MM.1S (cell line): ENCODE results near the gene CKS2.
A peak's percentile ranks its signal among the peaks of the same experiment; 100 is the strongest.
"Not testable (repeated sequence)": the region's sequence is repeated elsewhere in the genome, so short reads cannot be mapped to it uniquely, and the experiment has no call there.

ENCODE experiments used
- DNase-seq: peaks from one replicate; pipeline ENCODE4 v3.0.0-alpha.2; 2015
- H2AFZ ChIP-seq: fragments of 300-600 bp; sonication (generic); 2 replicates; pipeline ENCODE4 v1.6.0; 2016; ENCODE audit warnings: antibody characterized with exemption, low read length
- H3F3A ChIP-seq: fragments of 300-600 bp; sonication (generic); 2 replicates; pipeline ENCODE4 v1.6.1; 2016; ENCODE audit warnings: mild to moderate bottlenecking, antibody characterized with exemption, low read length, moderate library complexity, mixed read lengths; ENCODE audit not compliant: insufficient read depth
- H3K27ac ChIP-seq: fragments of 300-600 bp; sonication (generic); 2 replicates; pipeline ENCODE4 v1.5.1; 2016; ENCODE audit warnings: mild to moderate bottlenecking, low read length
- H3K27me3 ChIP-seq: fragments of 300-600 bp; sonication (generic); replicated peaks from 2 replicates; pipeline ENCODE4 v1.6.0; 2016; ENCODE audit warnings: low read length; ENCODE audit not compliant: insufficient read depth
- H3K36me3 ChIP-seq: fragments of 300-600 bp; sonication (generic); replicated peaks from 2 replicates; pipeline ENCODE4 v1.6.1; 2016; ENCODE audit warnings: mild to moderate bottlenecking, low read length, mixed read lengths; ENCODE audit not compliant: insufficient read depth
- H3K4me1 ChIP-seq: fragments of 300-600 bp; sonication (generic); 2 replicates; pipeline ENCODE4 v1.6.1; 2016; ENCODE audit warnings: low read length, mixed read lengths
- H3K4me2 ChIP-seq: fragments of 300-600 bp; sonication (generic); 2 replicates; pipeline ENCODE4 v1.6.0; 2016; ENCODE audit warnings: low read depth, low read length
- H3K4me3 ChIP-seq: fragments of 300-600 bp; sonication (generic); 2 replicates; pipeline ENCODE4 v1.5.1; 2016; ENCODE audit warnings: low read length, mixed read lengths
- H3K79me2 ChIP-seq: fragments of 300-600 bp; sonication (generic); 2 replicates; pipeline ENCODE4 v1.6.1; 2016; ENCODE audit warnings: mixed run types, low read length, mixed read lengths
- H3K9ac ChIP-seq: fragments of 300-600 bp; sonication (generic); 2 replicates; pipeline ENCODE4 v1.6.1; 2016; ENCODE audit warnings: low read length, mixed read lengths
- H3K9me2 ChIP-seq: fragments of 300-600 bp; sonication (generic); replicated peaks from 2 replicates; pipeline ENCODE4 v1.6.1; 2016; ENCODE audit warnings: mild to moderate bottlenecking, low read length, mixed read lengths; ENCODE audit not compliant: insufficient read depth
- H3K9me3 ChIP-seq: fragments of 300-600 bp; sonication (generic); replicated peaks from 2 replicates; pipeline ENCODE4 v1.6.1; 2016; ENCODE audit warnings: mild to moderate bottlenecking, low read length, mixed read lengths; ENCODE audit not compliant: insufficient read depth
- H4K20me1 ChIP-seq: fragments of 300-600 bp; sonication (generic); 2 replicates; pipeline ENCODE4 v1.6.1; 2016; ENCODE audit warnings: mild to moderate bottlenecking, low read length, moderate library complexity, mixed read lengths; ENCODE audit not compliant: insufficient read depth
- EZH2 ChIP-seq: fragments of 300-600 bp; sonication (generic); optimal IDR thresholded peaks from 2 replicates; pipeline ENCODE3; 2017; ENCODE audit warnings: low read depth, mild to moderate bottlenecking, antibody characterized with exemption, low read length, mixed read lengths
- EZH2phosphoT487 ChIP-seq: fragments of 300-600 bp; sonication (generic); IDR thresholded peaks from 2 replicates; pipeline ENCODE4 v1.6.1; 2018; ENCODE audit warnings: antibody characterized with exemption, low read length
- TF ChIP-seq, protein P1 (sequence below): fragments of 300-600 bp; sonication (generic); IDR thresholded peaks from 2 replicates; pipeline ENCODE4 v1.5.1; 2016; ENCODE audit warnings: antibody characterized with exemption, low read length, mixed read lengths

Gene CKS2

DNA sequence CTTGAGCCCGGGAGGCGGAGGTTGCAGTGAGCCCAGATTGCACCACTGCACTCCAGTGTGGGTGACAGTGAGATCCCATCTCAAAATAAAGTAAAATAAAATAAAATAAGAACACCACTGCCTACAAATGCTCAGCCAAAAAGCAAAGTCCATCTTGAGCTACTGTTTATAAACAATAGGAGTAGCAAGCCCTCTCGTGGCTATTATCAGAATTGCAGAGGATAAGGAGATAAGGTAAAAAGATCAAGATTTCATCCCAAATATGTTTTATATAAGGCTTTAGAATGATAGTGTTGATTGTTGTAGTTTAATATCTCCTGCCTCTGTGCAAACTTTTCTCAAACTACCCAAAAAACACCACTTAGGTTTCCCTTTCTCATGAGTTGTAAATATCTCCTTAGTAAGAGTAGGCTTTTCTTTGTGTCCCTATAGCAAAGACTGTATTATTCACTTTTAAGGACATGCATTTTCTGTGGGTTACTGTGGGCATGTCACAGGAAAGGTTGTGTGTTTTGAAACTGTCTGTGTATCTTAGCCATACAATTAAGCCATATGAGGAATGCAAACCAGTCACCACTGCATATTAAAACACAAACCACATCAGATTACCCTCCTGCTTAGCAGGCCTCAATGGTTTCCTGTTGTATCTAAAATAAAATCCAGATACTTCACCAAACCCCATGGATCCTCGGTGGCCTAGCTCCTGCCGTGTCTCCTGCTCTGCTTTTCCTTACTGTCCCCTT, 31.8 kb upstream of the CKS2 start:
- Histone ChIP-seq H3K4me3 (no peak overlapping the region), H3F3A (0 out of 2 replicates have a peak, but pooled peaks cover 7% of the 10 kb centered on the region), H3K4me1 (peaks cover 9% of the 10 kb centered on the region), H3K27me3 (no peaks in the 10 kb centered on the region; the same call in 1 of the 2 replicates), H3K9me3 (no peaks in the 10 kb centered on the region), H3K4me2 (no peak overlapping the region), H4K20me1 (no peaks in the 10 kb centered on the region), H3K79me2 (no peaks in the 10 kb centered on the region), H3K9ac (no peak overlapping the region), H3K9me2 (no peaks in the 10 kb centered on the region), H3K36me3 (no peaks in the 10 kb centered on the region), H3K27ac (no peak overlapping the region), H2AFZ (no peak overlapping the region)
- DNase-seq = peak; percentile 50
- TF ChIP-seq EZH2 = no peak
- TF ChIP-seq, protein P1, sequence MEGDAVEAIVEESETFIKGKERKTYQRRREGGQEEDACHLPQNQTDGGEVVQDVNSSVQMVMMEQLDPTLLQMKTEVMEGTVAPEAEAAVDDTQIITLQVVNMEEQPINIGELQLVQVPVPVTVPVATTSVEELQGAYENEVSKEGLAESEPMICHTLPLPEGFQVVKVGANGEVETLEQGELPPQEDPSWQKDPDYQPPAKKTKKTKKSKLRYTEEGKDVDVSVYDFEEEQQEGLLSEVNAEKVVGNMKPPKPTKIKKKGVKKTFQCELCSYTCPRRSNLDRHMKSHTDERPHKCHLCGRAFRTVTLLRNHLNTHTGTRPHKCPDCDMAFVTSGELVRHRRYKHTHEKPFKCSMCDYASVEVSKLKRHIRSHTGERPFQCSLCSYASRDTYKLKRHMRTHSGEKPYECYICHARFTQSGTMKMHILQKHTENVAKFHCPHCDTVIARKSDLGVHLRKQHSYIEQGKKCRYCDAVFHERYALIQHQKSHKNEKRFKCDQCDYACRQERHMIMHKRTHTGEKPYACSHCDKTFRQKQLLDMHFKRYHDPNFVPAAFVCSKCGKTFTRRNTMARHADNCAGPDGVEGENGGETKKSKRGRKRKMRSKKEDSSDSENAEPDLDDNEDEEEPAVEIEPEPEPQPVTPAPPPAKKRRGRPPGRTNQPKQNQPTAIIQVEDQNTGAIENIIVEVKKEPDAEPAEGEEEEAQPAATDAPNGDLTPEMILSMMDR = peak; percentile 63
- no peak for TF ChIP-seq EZH2phosphoT487

- DNase-seq = no peak
- Histone ChIP-seq H2AFZ (no peak overlapping the region), H3K9me3 (no peaks in the 10 kb centered on the region), H4K20me1 (no peaks in the 10 kb centered on the region), H3K79me2 (no peaks in the 10 kb centered on the region), H3K9me2 (no peaks in the 10 kb centered on the region), H3K4me3 (no peak overlapping the region), H3K9ac (no peak overlapping the region), H3K4me1 (peaks cover 9% of the 10 kb centered on the region), H3F3A (0 out of 2 replicates have a peak, but pooled peaks cover 7% of the 10 kb centered on the region), H3K4me2 (no peak overlapping the region), H3K27me3 (no peaks in the 10 kb centered on the region; the same call in 1 of the 2 replicates), H3K36me3 (no peaks in the 10 kb centered on the region), H3K27ac (no peak overlapping the region)
- TF ChIP-seq EZH2 = no peak
These were observed 29.9 kb upstream of the CKS2 start for GRCh38 chr9:89281106-89281505.

- H3K9me2 ChIP-seq, H3K79me2 ChIP-seq, H3K4me2 ChIP-seq, H3K4me1 ChIP-seq, H3F3A ChIP-seq, H2AFZ ChIP-seq, H4K20me1 ChIP-seq, H3K9me3 ChIP-seq, DNase-seq, H3K36me3 ChIP-seq, H3K4me3 ChIP-seq, H3K27ac ChIP-seq, H3K27me3 ChIP-seq, H3K9ac ChIP-seq: not testable (repeated sequence)
These were observed 28.6 kb upstream of the CKS2 start for GRCh38 chr9:89282248-89282968.

- Histone ChIP-seq H3K4me2 (no peak overlapping the region), H3K9ac (no peak overlapping the region), H3K36me3 (no peaks in the 10 kb centered on the region), H3K4me1 (peaks cover 4% of the 10 kb centered on the region; the same call in 1 of the 2 replicates), H3F3A (no peaks in the 10 kb centered on the region), H3K9me3 (no peaks in the 10 kb centered on the region), H3K79me2 (no peaks in the 10 kb centered on the region), H3K27me3 (no peaks in the 10 kb centered on the region), H3K27ac (no peak overlapping the region), H2AFZ (no peak overlapping the region), H3K9me2 (no peaks in the 10 kb centered on the region), H3K4me3 (no peak overlapping the region), H4K20me1 (no peaks in the 10 kb centered on the region)
- DNase-seq = no peak
- TF ChIP-seq, protein P1 = no peak
- TF ChIP-seq EZH2 (no peak), EZH2phosphoT487 (no peak)
These were observed 26.9 kb upstream of the CKS2 start for GRCh38 chr9:89284076-89284475.
